Lung microvascular endothelial cell (primary cell): ENCODE results near the gene TMEM204. TPM values are rescaled to one million over a fixed set of nuclear protein-coding genes. Genes with fewer than 3 reads are reported as not detected.
A peak's percentile ranks its signal among the peaks of the same experiment; 100 is the strongest.

ENCODE experiments used
- DNase-seq, 2 donors: peaks; one replicate each; pipeline versions ENCODE4 v3.0.0 to v3.0.0-alpha.2; 2010; ENCODE audit warnings: low read depth in 2 of 2
- total RNA-seq: library from RNA; depleted of rRNA; stranded (reverse); fragments of >200 nt; gene quantifications from 2 replicates; pipeline ENCODE4 v1.2.1, GENCODE V29; 2014

The TMEM204 gene
- total RNA-seq, 1 donor from 2014 or later: 101 TPM

- DNase-seq: no peak
Observed at GRCh38 chr16:1556254-1556653, 22.8 kb downstream of the TMEM204 start.

GRCh38 chr16:1557074-1557473 is 23.6 kb downstream of the TMEM204 start:
- no peak for DNase-seq

GRCh38 chr16:1557576-1557975 is 24.1 kb downstream of the TMEM204 start:
- no peak for DNase-seq

- peak in 1 of 2 donors; percentile 86 for DNase-seq
Observed at GRCh38 chr16:1559446-1559975, 26.0 kb downstream of the TMEM204 start.

GRCh38 chr16:1560153-1560552 is 26.7 kb downstream of the TMEM204 start:
- no peak for DNase-seq

- DNase-seq: no peak
Observed at GRCh38 chr16:1560866-1561265, 27.4 kb downstream of the TMEM204 start.

GRCh38 chr16:1561266-1561665 is 27.8 kb downstream of the TMEM204 start:
- DNase-seq: peak; percentile 16 to 51

GRCh38 chr16:1561836-1562235 is 28.4 kb downstream of the TMEM204 start:
- no peak for DNase-seq

GRCh38 chr16:1563786-1564185 is 30.3 kb downstream of the TMEM204 start:
- no peak for DNase-seq

- peak; percentile 18 to 51 for DNase-seq
Observed at GRCh38 chr16:1564325-1564724, 30.9 kb downstream of the TMEM204 start.

- DNase-seq: no peak
Observed at GRCh38 chr16:1565083-1565805, 31.8 kb downstream of the TMEM204 start.

GRCh38 chr16:1567988-1568387 is 34.5 kb downstream of the TMEM204 start:
- DNase-seq: no peak

GRCh38 chr16:1571012-1571671 is 37.7 kb downstream of the TMEM204 start:
- DNase-seq: no peak

GRCh38 chr16:1572673-1573072 is 39.2 kb downstream of the TMEM204 start:
- no peak for DNase-seq

- no peak for DNase-seq
Observed at GRCh38 chr16:1573301-1573700, 39.8 kb downstream of the TMEM204 start.

GRCh38 chr16:1575578-1575977 is 42.1 kb downstream of the TMEM204 start:
- no peak for DNase-seq

- no peak for DNase-seq
Observed at GRCh38 chr16:1579214-1579613, 45.7 kb downstream of the TMEM204 start.

- DNase-seq: peak; percentile 60 to 68
Observed at GRCh38 chr16:1580256-1580655, 46.8 kb downstream of the TMEM204 start.

GRCh38 chr16:1580956-1581355 is 47.5 kb downstream of the TMEM204 start:
- no peak for DNase-seq

- no peak for DNase-seq
Observed at GRCh38 chr16:1581804-1582203, 48.3 kb downstream of the TMEM204 start.

- DNase-seq: no peak
Observed at GRCh38 chr16:1583180-1583579, 49.7 kb downstream of the TMEM204 start.

- DNase-seq: no peak
Observed at GRCh38 chr16:1584926-1585484, 51.5 kb downstream of the TMEM204 start.

- no peak for DNase-seq
Observed at GRCh38 chr16:1590366-1590765, 56.9 kb downstream of the TMEM204 start.
